ENCODE results near the gene TAF1.
"Not testable (repeated sequence)": the region's sequence is repeated elsewhere in the genome, so short reads cannot be mapped to it uniquely, and the experiment has no call there.

TAF1 gene

GRCh38 chrX:71509289-71509688 is 143.1 kb downstream of the TAF1 start:
- no peak for FAIRE-seq

- no peak for FAIRE-seq
Measured at GRCh38 chrX:71510161-71510560, 144.0 kb downstream of the TAF1 start.

GRCh38 chrX:71513731-71514130 is 147.6 kb downstream of the TAF1 start:
- FAIRE-seq, result not testable (repeated sequence)

- no peak for FAIRE-seq
Measured at GRCh38 chrX:71514367-71515037, 148.3 kb downstream of the TAF1 start.

GRCh38 chrX:71515038-71515396 is 148.9 kb downstream of the TAF1 start:
- FAIRE-seq, result no peak

Data from islet of Langerhans (tissue), 1 donor.